Pons (tissue), 1 donor: ENCODE data around the gene ELMO1.
A peak's percentile ranks its signal among the peaks of the same experiment; 100 is the strongest.

ENCODE experiments used
- DNase-seq: peaks from one replicate; pipeline ENCODE4 v3.0.0-alpha.2; 2016; ENCODE audit warnings: low spot score

The ELMO1 gene

DNA sequence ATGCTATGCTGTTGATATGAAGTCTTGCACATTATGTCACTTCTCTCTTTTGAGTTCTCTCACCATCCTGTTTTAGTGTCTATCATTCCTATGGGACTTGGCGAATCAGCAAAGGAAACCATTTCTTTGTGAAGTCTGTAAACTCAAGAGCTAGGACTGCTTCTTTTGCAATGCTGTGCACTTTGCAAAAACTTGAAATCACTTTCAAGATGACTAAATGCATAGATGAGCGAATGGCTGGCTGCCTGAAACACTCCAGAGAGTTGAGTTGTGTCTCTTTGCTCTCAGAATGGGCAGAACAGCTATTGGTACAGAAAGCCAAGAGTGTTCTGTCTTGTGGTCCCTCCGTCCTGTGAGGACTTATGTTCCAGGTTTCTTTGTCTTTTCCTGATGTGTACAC lies 18.3 kb upstream of the ELMO1 start:
- no peak for DNase-seq

DNA sequence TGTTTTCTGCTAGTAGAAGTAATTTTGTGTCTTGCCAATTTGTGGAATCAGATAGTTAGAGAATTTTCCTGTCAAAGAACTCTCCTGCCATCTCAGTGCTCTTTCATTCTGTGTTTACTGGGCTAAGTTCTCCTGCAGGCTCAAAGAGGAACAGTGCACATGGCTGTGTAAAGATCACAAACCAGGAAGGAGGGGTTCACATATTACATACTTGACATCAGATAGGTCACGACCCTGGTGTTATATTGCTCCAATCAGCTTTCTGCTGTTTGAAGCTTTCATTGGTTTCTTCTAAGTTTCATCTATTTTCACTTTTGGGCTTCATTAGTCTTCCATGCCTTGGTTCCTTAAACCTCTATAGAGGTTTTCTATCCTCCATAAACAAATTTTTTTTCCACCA lies 13.5 kb upstream of the ELMO1 start:
- no peak for DNase-seq

DNA sequence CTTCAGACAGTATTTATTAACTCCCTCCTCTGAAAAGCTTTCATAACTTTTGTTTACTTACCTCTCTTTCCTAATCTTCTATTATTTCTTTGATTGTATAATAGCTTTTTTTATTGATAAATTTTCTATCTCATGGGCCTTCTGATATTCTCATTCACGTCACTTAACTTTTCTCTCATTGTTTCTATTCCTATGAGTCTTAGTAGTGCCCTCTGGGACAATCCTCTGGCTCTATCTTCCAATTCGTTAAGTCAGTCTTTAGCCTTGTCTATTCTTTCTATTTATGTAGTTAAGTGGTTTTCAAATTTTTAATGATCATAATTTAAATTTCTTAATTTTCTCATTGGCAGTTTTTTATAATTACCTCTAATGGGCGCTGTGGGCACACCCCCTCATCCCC lies 6.4 kb upstream of the ELMO1 start:
- no peak for DNase-seq

DNA sequence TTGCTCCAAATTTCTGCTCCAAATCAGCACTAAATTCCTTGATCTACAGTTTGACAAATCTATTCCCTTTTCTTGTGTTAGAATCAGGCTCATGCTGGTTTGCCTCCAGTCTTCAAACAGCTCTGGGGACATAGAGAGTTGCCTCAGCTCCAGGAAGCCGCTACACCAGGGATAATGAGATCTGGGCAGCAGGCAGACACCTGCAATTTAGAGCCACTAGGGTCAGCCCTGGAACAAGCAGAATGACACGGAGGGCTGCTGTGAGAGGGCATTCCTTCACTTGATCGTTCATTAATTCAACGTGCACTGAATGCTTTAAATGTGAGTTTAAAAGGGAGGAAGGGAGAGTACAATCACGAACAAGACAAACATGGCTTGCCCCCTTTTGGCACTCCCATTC lies 3.7 kb upstream of the ELMO1 start:
- no peak for DNase-seq

DNA sequence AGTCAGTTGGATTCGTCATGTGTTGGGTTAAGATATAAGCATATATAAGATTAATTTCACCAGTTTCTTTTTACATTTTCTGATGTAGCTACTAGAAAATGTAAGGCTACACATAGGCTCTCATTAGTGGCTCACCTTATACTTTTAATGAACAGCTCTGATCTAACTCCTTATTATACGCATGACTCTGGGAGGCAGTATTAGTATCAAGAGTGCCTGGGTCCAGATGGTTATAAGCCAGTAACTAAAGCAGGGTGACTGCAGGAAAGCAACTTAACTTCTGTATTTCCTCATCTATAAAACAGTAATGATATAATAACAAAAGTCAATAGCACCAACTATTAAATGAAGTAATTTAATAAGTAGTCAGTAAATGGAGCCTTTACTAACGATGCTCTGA lies 1.4 kb upstream of the ELMO1 start:
- DNase-seq = peak; percentile 72

DNA sequence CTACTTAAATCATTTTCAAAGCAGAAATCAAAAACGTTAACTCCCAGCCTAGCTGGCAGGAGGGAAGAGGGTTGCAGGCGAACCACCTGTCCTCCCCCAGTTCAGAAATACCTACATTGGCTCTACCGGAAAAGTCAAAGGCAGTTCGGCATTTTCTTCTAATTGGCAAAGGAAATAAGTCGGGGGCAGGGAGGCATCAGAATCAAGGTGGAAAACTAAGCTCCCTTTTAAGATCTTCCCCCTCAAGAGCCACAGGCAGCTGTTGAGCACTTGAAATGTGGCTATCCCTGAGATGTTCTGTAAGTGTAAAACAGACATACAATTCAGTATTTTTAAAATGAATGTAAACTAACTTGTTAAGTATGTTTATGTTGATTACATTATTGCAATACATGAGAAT lies 957 bp upstream of the ELMO1 start:
- peak; percentile 51 for DNase-seq

DNA sequence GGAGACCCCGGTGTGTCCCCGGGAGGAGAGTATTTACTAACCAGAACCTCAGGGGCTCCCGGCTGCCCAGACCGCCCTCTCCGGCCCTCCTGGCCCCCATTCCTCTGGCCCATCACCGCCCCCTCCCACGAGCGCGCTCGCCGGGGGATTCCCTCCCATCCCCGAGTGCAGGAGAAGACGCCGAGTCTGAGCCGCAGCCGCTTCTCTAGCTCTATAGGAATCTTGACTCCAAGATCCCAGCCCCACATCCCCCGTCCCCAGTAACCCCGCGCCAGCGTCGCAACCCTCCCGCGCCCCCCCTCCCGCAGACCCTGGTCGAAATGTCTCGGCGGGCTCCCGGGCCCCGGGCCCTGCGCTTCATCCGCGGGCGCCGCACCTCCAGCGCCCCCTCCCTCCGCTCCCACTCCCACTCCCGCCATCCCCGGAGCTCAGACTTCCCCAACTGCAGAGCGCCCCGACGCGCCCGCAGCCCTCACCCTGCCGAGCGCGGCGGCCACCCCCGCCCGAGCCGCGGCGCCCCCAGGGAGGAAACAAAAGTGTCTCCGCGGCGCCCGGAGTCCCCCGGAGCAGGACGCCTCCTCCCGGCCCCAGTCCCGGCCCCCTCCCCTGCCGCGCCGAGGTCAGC lies 541 bp downstream of the ELMO1 start:
- DNase-seq = no peak

DNA sequence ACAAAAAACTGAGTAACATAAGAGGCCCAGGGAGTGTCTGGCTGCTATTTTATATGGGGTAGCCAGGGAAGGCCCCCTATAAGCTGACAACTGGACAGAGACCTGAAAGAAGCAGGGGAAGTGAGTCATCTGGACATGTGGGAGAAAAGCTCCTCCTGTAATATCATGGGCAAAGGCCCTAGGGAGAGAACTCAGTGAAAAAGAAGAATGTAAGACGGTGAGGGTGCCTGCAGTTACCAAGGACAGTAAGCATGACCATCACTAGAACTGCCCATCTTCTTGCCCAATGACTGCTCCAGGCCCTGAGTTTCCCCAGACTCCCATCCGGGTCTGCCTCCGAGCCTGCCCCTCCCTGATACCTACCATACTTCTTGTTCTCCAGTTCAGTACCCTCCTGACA lies 2.3 kb downstream of the ELMO1 start:
- no peak for DNase-seq

DNA sequence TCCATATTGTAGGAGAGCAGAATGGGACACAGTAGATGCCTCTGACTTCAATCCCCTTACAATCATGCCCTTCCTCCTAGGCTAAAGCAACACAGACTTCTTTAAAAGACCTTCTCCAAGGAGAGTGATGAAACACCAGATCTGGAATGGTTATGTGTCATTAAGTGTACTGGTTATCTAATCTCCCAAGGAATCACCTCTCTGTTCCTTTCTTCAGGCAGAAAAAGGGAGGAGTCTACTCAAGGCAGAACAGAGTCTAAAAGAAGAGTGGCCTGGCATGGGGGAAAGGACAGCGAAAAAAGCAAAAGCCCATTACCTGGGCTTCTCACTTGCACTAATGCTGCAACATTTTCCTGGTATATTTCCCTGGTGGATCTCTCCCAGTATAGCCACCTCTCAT lies 2.9 kb downstream of the ELMO1 start:
- no peak for DNase-seq

DNA sequence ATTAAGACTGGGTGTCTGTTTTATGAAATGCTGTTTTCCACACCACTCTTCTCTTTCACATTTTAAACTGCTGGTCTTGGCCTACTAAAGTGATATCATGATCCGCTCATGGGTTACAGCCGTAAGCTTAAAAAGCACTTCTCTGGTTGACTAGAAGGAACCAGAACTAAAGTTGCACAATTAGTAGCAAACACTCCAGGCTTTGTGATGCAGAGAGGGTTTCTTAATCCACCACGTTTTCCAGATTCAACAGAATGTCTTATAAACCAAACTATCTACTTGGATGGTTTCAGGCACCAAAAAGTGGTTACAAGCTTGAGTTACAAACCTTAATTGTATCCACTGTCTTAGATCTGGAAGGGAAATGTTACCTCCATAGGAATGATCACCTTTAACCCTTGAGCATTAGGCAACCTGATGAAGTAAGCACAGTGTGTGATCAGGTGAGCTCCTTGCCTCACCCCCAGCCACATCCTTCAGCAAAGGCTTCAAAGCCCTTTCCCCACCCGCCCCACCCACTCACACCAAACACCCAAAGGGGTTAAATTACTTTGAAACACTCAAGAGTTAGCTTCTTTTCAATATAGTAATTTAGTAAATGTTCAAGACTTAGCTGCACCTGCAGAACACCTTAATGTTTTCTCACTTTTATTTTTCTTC lies 3.5 kb downstream of the ELMO1 start:
- DNase-seq = peak; percentile 79

DNA sequence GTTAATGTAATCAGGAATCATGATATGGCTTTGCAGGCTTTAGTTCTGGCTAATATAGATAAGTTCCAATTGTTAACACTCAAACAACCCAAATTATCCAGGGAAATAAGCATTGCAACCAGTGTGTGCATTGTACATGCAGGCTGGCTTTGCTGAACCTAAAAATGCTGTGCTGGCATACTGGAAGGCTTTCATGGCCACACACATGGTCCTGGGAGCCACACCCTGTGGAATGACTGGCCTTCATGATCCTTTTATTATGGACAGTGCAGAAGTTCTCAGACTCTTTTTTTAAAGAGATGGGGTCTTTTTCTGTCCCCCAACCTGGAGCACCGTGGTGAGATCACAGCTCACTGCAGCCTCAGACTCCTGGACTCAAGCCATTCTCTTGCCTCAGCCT lies 5.0 kb downstream of the ELMO1 start:
- no peak for DNase-seq

DNA sequence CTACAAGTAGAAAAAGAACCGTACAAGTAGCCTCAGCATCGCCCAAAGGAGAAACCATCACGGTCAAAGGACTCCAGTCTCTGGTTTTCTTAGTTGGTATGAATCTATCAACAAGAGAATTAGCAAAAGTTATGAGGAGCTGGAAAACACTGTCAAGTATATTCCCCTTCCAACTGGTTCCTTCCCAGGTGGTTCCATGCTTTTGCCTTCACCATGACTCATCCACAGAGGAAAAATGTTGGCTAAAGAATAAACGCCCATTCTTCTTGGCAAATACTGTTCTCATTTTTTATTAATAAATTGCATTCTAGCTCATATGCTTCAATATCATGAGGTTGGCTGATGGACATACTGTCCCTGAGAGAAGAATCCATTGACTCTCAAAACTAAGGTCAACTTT lies 6.4 kb downstream of the ELMO1 start:
- no peak for DNase-seq

DNA sequence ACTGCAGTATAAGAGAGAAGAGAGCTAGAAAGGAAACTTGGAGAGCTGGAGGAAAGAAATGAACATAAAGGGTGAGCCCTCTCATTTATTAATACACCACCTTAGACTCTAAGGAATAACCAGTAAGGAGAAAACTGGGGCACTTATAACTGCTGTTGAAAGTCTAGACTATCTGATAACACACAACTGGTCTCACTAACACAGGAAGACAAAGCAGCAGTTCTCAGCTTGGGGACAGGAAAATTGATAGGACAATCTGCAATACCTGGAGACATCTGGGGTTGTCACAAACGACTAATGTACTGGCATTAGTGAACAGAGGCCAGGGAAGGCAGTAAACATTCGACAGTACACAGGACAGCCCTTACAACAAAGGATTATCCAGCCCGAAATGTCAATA lies 6.8 kb downstream of the ELMO1 start:
- DNase-seq = no peak

DNA sequence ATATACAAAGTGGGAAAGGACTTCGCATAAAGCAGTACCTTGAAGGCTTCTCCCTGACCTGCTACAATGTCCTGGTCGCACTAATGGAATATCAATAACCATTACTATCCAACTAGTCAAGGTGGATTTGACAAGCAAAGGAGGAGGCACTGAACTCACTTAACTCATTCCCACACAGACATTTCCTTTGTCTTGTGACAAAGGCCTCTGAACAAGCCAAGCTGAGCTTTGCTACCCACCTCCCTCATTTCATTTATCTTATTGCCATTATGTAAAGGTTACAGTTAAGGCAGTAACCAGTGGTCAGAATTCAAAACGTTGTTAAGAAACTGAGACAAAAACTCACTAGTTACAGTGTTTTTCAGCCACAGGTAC lies 7.3 kb downstream of the ELMO1 start:
- no peak for DNase-seq

DNA sequence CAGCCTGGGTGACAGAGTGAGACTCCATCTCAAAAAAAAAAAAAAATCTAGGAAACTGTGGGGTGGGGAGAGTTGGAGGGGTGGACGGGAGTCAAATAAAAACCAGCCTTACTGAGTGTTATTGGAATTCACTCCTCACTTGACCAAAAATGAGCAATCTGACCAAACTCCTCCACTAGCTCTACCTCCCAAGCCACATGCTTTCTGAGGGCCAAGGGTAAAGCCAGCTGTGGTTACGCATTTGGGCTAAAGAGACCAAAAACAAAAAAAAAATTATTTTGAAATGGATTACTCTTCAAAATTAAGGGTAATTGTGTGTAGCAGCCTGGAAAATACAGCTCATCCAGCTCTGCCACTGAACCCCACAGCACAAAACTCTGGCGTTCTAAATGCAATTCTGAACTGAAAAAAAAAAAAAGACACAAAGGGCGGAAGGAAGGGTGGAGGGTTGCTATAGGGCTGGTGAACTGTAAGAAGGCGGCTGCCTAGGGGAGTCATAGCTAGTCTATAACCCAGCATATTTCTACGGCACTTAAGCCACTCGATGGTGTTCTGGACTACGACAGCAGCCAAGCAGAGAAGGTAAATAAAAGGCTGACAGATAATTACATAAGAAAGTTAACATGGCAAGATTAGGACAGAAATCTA lies 7.8 kb downstream of the ELMO1 start:
- DNase-seq = no peak

DNA sequence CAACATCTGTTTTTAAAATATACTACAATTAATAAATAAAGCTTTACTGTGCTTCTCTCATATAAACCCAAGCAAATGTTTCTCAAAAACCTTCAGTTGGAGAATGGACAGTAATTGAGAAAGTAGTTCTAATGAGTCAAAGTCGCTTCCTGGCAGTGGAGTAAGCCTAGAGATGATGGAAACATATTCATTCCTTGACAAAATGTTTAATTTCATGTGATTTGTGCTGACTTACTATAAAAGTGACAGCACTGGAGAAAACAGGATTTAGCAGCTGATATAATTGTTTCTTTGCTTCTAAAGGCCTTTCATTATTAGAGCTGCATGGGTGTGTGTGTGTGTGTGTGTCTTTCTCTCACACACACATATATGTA lies 9.0 kb downstream of the ELMO1 start:
- DNase-seq = no peak

DNA sequence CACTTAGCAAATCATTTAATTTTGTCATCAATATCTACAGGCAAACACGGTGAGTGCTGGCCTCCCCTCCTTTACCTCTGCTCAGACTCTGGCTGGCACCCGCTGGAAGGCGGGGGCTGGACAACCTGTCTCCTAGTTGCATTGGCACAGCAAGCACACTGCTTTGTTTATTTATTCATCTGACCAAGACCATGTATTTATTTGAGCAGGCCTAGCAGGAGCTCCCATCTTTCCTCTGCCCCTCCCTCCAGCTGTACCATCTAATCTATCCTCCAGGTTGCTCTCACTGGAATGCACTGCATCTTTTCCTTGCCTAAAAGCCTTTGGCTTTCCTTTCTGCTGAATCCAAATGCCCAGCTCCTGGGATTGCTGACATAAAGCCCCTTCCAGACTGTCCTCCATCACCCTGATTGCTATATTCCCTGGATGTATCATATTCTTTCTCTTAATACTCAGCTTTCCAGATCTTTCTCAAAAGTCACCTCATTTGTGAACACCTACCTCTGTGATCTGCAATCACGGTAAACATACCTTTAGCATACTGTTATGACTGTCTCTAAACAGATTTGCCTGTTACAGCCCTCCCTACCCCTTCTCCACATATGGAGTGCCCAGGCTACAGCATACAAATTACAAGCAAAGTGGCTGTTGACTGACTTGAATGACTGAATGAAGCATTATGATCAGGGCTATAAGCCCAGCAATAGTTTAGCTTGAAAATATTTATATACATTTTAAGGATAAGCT lies 9.6 kb downstream of the ELMO1 start:
- no peak for DNase-seq

DNA sequence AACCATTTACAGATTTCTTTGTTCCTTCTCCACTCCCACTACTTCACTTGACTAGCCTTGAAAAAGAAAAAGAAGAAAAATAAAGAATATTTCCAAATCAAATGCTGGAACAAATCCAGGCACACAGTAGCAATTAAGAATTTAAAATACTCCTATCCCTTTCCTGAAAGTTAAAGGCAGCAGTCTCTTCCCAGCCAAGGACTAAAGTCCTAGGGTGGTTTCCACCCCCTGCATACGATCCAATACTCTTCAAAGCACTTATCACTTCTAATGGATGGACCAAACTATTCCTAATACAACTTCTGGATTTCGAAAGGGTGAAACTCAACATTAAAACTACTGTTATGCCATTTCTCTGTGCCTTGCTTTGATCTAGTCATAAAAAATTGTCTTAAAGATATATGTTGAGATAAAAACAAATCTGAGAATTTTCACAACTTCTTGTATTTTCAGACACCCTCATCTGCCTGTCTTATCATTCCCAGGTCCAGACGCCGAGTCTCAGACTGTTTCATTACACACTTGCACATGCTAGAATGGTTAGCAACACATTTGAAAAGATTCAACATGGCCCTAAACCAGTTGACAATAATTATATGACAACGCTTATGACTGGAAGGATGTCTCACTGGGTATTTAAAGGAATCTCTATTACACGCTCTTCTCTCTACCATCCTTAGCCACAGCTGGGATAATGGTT lies 13.4 kb downstream of the ELMO1 start:
- DNase-seq = no peak

DNA sequence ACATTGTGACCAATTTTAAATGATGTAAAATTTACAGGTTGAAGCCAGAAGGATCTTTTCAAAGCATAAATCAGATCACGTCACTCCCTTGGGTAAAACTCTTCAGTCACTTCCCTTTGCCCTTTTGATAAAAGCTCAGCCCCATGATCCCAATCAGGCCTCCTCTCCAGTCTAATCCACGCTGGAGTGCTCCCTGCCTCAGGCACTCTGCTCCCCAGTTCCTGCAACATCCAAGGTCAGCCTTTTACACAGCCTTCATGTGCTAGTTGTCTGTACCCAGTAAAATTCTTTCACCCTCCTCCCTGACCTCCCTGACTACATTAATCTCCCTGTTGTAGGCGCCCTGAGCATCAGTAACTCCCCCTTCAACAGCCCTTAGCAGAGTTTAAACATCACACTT lies 14.1 kb downstream of the ELMO1 start:
- no peak for DNase-seq

DNA sequence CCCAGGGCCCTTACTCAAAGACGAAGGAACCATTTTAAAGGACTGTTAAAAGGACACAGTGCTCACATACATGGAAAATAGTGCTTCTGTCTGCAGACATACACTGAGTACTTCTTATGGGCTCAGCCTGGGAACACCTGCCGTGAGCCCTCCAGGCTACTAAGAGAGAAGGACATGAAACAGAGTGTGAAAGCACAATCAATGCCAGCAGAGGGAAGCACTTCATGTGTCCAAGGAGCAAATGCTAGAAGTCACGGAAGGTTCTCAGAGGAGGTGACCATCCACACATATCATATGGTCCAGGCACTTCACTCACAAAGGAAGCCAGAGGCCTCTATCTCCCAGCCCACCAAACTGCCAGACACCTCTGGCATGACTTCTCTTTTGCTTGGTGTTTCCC lies 15.5 kb downstream of the ELMO1 start:
- DNase-seq = no peak

DNA sequence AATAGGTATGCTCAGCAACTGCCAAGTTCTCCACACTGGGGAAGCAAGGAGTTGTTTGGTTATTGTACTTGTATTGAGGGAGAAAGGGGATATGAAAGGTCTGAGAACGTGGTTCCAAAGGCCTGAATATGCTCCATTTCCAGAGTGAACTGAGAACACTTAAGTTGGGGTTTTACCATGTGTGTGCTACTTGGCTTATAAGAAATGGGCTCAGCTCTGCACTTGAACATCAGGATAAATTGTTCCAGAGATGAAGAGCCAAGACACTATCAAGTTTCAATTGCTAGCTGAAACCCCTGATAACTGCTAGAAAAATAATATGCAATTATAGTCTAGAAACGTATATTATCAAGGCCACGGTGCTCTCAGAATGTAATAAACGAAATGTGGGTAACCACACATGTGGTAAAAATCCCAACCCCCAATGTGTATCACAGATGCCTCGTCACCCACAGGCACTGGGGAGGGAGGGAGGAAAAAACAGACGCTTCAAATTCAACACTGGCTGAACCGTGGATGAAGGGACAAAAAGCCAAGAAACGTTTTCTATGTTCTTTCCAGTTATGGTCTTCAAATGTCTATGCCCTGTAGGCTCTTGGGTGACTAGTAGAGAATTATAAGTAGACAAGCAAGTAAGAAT lies 16.3 kb downstream of the ELMO1 start:
- no peak for DNase-seq

DNA sequence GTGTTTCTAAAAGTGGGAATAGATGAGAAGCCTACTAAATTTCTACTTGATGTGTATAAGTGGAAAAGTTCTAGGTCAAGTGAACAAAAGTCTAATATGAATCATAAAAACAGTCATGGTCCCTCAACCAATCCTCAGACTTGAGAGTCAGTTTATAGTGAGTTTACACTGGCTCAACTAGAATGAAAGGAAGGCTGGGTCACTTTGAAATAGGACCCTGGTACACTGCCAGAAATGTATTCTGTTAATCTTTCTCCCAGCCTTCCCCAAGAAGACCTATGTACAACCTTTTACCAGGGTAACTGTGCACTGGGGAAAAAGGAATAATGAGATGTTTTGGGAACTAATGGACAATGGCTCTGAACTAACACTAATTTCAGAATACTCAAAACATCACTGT lies 17.3 kb downstream of the ELMO1 start:
- no peak for DNase-seq
